Adrenal gland (tissue), 12 donors: ENCODE data around the gene STX3. TPM values are rescaled to one million over a fixed set of nuclear protein-coding genes. Genes with fewer than 3 reads are reported as not detected.
"Not testable (repeated sequence)": the region's sequence is repeated elsewhere in the genome, so short reads cannot be mapped to it uniquely, and the experiment has no call there.

Experiments
- DNase-seq, 7 donors: peaks; one replicate each; pipeline ENCODE4 v3.0.0-alpha.2; 2019 to 2020
- H3K27ac ChIP-seq, 5 donors: fragments of 200-600 bp; sonication (generic) in 4 of 5; 1 replicate in 3 of 5; 2 replicates in 2 of 5; pipeline versions ENCODE4 v1.5.1 to v1.8.0; 2016 to 2020; ENCODE audit warnings: mild to moderate bottlenecking in 1 of 5
- H3K27me3 ChIP-seq: fragments of 200-600 bp; 2 replicates; pipeline ENCODE4 v1.8.0; 2021
- H3K36me3 ChIP-seq, 2 donors: fragments of 200-600 bp; replicated peaks in 1 of 2; 1 replicate in 1 of 2; 2 replicates in 1 of 2; pipeline versions ENCODE4 v1.5.1 to v1.8.0; 2018 to 2022
- H3K4me1 ChIP-seq, 2 donors: fragments of 200-600 bp; replicated peaks in 1 of 2; 1 replicate in 1 of 2; 2 replicates in 1 of 2; pipeline versions ENCODE4 v1.5.1 to v1.8.0; 2018 to 2021
- H3K4me3 ChIP-seq, 4 donors: fragments of 200-600 bp; sonication (generic) in 3 of 4; one replicate each; pipeline ENCODE4 v1.5.1; 2016 to 2018
- H3K9me3 ChIP-seq, 3 donors: fragments of 200-600 bp; sonication (generic) in 1 of 3; replicated peaks in 1 of 3; 1 replicate in 2 of 3; 2 replicates in 1 of 3; pipeline versions ENCODE4 v1.5.1 to v1.8.0; 2016 to 2021
- CTCF ChIP-seq, 6 experiments: fragments of 450-650 bp in 4 of 6; fragments of 200-600 bp in 2 of 6; sonication (generic) in 1 of 6; IDR thresholded peaks; 1 replicate in 5 of 6; 2 replicates in 1 of 6; pipeline versions ENCODE4 v1.5.1 to v1.8.0; 2016 to 2021; ENCODE audit warnings: antibody characterized with exemption in 6 of 6, mild to moderate bottlenecking in 2 of 6, moderate library complexity in 1 of 6
- POLR2A ChIP-seq, 2 donors: fragments of 450-650 bp; IDR thresholded peaks; one replicate each; pipeline ENCODE4 v1.6.1; 2017; ENCODE audit warnings: antibody characterized with exemption in 2 of 2, mild to moderate bottlenecking in 2 of 2, moderate library complexity in 1 of 2
- WGBS, 4 donors: extraction: QIAGEN DNeasy Blood & Tissue Kit in 2 of 4; methylation state at CpG; one replicate each; pipeline versions ENCODE4 v1.1.5 to v1.1.7; 2013 to 2017; 5-methylcytosine and 5-hydroxymethylcytosine counted together
- intact Hi-C, 2 donors: fragments of 100-400 bp; cut with DNase I; formaldehyde crosslinking; loops; one replicate each; pipeline versions ENCODE4 v1.14.1 to v1.15.0; 2022 to 2023
- polyA plus RNA-seq, 3 donors: library from polyadenylated mRNA; stranded (reverse); fragments of 200-250 nt in 2 of 3; fragments of 350-450 nt in 1 of 3; fragmentation: Illumina TruSeq in 1 of 3; extraction: RNeasy Lipid Tissue Mini Kit (QIAGEN cat#74804) in 1 of 3; gene quantifications; one replicate each; pipeline ENCODE4 v1.2.3, GENCODE V29; 2013 to 2014
- total RNA-seq, 9 donors: library from RNA; depleted of rRNA in 4 of 9; stranded (reverse); fragments of >200 nt in 4 of 9; fragments of 120-200 nt in 1 of 9; fragmentation: NEBNext Ultra II Directional in 1 of 9; extraction: Animal tissue kit (Norgen Biotek cat#: 25700) in 1 of 9; gene quantifications; one replicate each; pipeline versions ENCODE4 v1.1.0 to v1.2.4, GENCODE V29; 2013 to 2023
- donor health status: healthy with polysubstance abuse.
- donor health status: Bipolar disorder and iron deficiency.
- donor health status: DM: yes; HTN: yes; CAD: no.
- donor health status: DM: no; HTN: no; CAD: no.
- donor health status: DM: no; HTN: no; CAD: no.
- donor health status: DM: yes; HTN: yes; CAD: no.

STX3 gene
- total and polyA plus RNA-seq, 12 donors: 12.3 to 63.2 (median 30.1) TPM

GRCh38 chr11:59778122-59778521, 22.9 kb downstream of the STX3 start:
- WGBS, 4 donors: 89 to 97% (median 93%) methylated on average over 2 of the region's 2 CpGs
- H3K36me3 ChIP-seq: peaks cover 0 to 20% of the 10 kb centered on the region in 2 donors
- H3K9me3 ChIP-seq: no peaks in the 10 kb centered on the region
- peak; percentile 46 to 83 (median 73) for DNase-seq
- H3K4me3 ChIP-seq: no peak overlapping the region
- intact Hi-C loops: no loop called here
- H3K4me1 ChIP-seq: peaks cover 24 to 29% of the 10 kb centered on the region in 2 donors
- H3K27me3 ChIP-seq: no peaks in the 10 kb centered on the region
- H3K27ac ChIP-seq: peak overlapping the region in 3 of 5 donors; percentile 10 to 68 (median 24)
- TF ChIP-seq CTCF (IDR thresholded peaks at IDR 0.05) (no peak), POLR2A (IDR thresholded peaks at IDR 0.05) (no peak)

GRCh38 chr11:59779487-59779886, 24.3 kb downstream of the STX3 start:
- no peak overlapping the region for H3K4me3 ChIP-seq
- peaks cover 24 to 29% of the 10 kb centered on the region in 2 donors for H3K4me1 ChIP-seq
- intact Hi-C loops: no loop called here
- no peaks in the 10 kb centered on the region for H3K9me3 ChIP-seq
- peaks cover 0 to 7% of the 10 kb centered on the region in 2 donors for H3K36me3 ChIP-seq
- no peaks in the 10 kb centered on the region for H3K27me3 ChIP-seq
- WGBS, 4 donors: 33 to 62% (median 51%) methylated on average over 1 of the region's 1 CpG
- no peak overlapping the region for H3K27ac ChIP-seq
- no peak for TF ChIP-seq POLR2A (IDR thresholded peaks at IDR 0.05)
- TF ChIP-seq CTCF (IDR thresholded peaks at IDR 0.05): no peak
- DNase-seq: no peak

- no peaks in the 10 kb centered on the region for H3K36me3 ChIP-seq
Observed at GRCh38 chr11:59782080-59782479, 26.9 kb downstream of the STX3 start.

GRCh38 chr11:59783632-59784090, 28.5 kb downstream of the STX3 start:
- WGBS, 4 donors: 86 to 93% (median 88%) methylated on average over 4 of the region's 4 CpGs
- no peaks in the 10 kb centered on the region for H3K9me3 ChIP-seq
- H3K27ac ChIP-seq: no peak overlapping the region
- no peaks in the 10 kb centered on the region for H3K36me3 ChIP-seq
- intact Hi-C loops: no loop called here
- peaks cover 11 to 15% of the 10 kb centered on the region in 2 donors for H3K4me1 ChIP-seq
- no peak for DNase-seq
- TF ChIP-seq POLR2A (IDR thresholded peaks at IDR 0.05) (no peak), CTCF (IDR thresholded peaks at IDR 0.05) (no peak)
- H3K4me3 ChIP-seq: no peak overlapping the region
- H3K27me3 ChIP-seq: no peaks in the 10 kb centered on the region

More at GRCh38 chr11:59782080-59782479, 26.9 kb downstream of the STX3 start:
- DNase-seq: no peak
- intact Hi-C loops: no loop called here
- Histone ChIP-seq H3K4me1 (peaks cover 18 to 24% of the 10 kb centered on the region in 2 donors), H3K4me3 (no peak overlapping the region), H3K27ac (no peak overlapping the region), H3K9me3 (no peaks in the 10 kb centered on the region), H3K27me3 (no peaks in the 10 kb centered on the region)
- 82 to 89% (median 87%) methylated on average over 2 of the region's 2 CpGs for WGBS, 4 donors
- TF ChIP-seq POLR2A (IDR thresholded peaks at IDR 0.05): no peak
- TF ChIP-seq CTCF (IDR thresholded peaks at IDR 0.05): no peak

GRCh38 chr11:59784441-59784840, 29.3 kb downstream of the STX3 start:
- H3K27ac ChIP-seq, DNase-seq, intact Hi-C loops, H3K36me3 ChIP-seq, H3K9me3 ChIP-seq, H3K4me3 ChIP-seq, H3K27me3 ChIP-seq: not testable (repeated sequence)
- 85 to 93% (median 89%) methylated on average over 5 of the region's 5 CpGs for WGBS, 4 donors
- H3K4me1 ChIP-seq: peaks cover 11% of the 10 kb centered on the region in 2 donors
